HG03442 (cell line): ENCODE measurements around the gene HEXD.
A peak's percentile ranks its signal among the peaks of the same experiment; 100 is the strongest.
"Not testable (repeated sequence)": the region's sequence is repeated elsewhere in the genome, so short reads cannot be mapped to it uniquely, and the experiment has no call there.

Experiments used
- ATAC-seq: cut with Tn5 transposase; IDR thresholded peaks from one replicate; pipeline ENCODE4 v1.9.1; 2021; ENCODE audit warnings: mild to moderate bottlenecking, moderate library complexity; ENCODE audit not compliant: unreplicated experiment

Gene HEXD

DNA sequence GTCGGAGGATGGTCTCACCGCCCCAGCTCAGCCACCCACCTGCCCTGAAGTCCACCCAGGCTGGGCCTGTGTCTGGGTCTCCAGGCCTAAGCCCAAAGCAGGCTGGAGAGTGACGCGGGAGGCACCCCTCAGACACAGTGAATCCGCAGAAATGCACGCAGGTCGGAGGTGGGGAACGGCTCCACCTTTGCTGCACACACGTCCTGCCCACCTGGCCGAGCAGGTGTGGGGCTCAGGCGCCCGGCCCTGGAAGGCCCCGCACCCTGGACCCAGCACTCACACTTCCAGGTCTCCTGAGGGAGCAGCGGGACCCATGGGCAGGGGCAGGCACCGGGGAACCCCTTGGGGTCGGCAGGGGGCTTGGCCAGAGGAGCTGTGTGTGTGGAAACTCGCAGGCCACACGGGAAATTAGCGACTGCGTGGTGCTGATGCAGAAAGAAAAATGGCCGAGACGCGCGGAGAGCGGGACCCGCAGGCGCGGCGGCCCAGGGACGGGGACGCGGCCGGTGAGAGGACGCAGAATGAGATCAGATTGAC, 21.8 kb downstream of the HEXD start:
- no peak for ATAC-seq

DNA sequence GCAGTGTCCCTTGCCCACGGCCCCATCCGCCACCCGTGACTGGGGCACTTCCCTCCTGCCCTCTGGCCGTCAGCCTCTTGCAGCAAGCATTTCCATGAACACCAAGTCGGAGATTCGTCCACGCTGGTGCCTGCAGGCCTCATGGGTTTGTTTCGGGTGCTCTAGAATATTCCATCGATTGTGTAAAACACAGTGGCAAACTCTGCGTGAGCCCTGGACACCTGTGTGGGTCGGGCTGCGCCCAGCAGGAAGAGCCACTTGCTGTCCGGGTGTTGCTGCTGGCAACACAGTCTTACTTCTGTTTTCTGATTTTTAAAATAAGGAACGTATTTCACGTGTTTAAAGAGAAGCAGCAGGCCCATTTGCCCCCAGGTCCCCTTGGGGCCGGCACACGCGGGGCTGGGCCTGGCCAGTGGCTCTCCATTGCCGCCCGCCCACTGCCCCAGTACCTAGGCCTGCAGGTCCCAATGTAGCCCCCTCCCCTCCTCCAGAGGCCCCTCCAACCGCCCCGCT, 22.4 kb downstream of the HEXD start:
- no peak for ATAC-seq

DNA sequence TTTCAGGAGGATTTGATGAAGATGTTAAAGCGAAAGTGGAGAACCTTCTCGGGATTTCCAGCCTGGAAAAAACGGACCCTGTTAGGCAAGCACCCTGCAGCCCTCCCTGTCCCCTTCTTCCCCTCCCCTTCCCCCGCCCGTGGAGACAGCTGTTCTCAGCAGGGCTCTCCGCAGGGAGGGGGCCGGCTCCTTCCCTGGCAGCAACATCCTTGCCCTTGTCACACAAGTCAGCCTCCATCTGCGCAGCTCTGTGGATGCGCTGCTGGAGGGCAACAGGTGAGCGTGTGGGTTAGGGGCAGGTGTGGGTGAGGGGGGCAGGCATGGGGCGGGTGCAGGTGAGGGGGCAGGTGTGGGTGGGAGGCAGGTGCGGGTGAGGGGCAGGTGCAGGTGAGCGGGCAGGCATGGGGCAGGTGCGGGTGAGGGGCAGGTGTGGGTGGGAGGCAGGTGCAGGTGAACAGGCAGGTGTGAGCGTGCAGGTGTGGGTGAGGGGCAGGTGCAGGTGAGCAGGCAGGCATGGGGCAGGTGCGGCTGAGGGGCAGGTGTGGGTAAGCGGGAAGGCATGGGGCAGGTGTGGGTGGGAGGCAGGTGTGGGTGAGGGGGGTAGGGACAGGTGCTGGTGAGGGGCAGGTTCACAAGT, 23.0 kb downstream of the HEXD start:
- ATAC-seq: no peak

DNA sequence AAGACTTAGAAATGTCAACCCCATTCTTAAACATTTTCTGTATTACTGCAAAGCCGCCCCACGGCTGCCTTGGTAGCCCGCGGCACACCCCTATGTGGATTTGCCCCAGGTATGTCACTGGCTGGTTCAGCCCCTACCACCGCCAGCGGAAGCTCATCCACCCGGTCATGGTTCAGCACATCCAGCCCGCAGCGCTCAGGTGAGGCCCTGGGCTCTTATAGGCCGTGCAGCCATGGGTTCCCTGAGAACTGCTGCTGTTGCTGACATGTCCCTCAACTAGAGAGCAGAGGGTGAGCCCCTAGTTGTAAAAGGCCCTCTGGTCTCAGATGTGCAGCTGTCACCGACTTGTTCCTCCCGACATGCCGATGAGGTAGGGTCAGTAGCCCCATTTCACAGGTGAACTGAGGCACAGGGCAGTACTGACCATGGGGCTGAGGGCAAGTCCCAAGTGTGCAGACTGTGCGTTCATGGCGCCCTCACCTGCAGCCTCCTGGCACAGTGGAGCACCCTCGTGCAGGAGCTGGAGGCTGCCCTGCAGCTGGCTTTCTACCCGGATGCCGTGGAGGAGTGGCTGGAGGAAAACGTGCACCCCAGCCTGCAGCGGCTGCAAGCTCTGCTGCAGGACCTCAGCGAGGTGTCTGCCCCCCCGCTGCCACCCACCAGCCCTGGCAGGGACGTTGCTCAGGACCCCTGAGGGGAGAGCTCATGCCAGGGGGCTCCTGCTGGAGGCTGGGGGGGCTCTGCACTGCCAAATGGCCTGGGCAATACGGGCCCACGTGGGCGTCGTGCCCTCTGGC, 23.7 kb downstream of the HEXD start:
- no peak for ATAC-seq

DNA sequence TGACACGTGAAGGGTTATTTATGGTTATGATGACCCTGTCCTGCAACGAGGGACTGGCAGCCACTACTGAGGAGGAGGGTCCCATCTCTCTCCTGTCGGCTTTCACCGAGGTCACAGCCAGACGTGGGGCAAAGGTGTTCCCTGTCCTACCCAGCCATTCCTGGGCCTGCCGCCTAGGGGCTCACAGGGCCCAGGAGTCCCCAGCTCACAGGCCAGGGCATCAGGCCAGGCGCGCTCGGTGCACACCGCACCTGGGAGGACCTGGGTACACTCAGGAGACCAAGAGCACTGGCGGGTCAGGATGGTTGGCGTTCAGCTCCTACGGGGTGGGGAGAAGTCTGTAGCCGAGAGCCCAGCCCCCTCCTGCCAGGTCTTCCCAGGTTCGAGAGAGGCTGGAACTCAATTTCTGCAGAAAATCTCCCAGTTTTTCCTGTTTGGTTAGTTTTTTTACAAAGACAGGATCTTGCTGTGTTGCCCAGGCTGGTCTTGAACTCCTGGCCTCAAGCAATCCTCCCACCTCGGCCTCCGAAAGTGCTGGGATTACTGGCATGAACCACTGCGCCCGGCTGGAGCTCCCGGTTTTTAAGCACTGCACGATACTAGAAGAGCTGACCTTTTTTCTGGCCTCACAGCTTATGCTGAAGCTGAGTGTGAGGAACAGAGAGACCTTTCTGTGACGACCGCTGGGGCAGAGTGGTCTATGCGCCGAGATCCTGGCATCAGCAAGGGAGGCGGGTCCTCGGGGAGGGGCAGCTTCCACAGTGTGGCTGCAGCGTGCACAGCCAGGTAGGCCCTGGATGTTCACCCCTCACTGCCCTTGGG, 24.7 kb downstream of the HEXD start:
- no peak for ATAC-seq

DNA sequence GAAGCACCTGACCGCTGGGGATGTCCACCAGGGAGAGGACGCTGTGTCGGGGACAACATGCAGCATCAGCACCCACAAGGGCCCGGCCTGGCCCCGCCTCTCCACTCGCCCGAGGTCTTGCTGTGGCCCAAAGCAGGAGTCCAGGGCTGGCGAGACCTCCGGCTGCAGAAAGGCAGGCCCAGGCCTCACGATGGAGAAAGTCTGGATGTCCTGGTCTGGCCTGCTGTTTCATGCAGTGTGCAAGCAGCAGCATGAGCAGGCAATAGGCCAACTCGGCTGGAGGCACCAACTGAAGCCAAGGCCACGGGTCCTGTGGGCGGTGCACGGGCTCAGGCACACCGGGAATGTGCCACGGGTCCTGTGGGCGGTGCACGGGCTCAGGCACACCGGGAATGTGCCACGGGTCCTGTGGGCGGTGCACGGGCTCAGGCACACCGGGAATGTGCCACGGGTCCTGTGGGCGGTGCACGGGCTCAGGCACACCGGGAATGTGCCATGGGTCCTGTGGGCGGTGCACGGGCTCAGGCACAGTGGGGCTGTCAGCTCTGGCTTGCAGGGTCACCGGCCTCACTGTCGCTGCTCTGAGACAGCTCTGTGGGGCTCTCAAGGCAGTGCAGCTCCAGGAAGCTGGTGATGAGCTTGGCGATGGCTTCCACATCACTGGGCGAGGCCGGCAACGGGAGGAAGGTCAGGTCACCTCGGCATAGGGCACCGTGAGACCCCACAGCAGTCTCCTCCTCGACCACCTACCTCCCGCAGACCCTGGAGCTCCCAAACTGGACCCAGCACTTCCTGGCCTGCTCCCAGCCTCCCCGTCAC, 25.5 kb downstream of the HEXD start:
- ATAC-seq: no peak

- no peak for ATAC-seq
These were observed 26.2 kb downstream of the HEXD start for GRCh38 chr17:82444284-82444893.

- ATAC-seq: no peak
These were observed 26.9 kb downstream of the HEXD start for GRCh38 chr17:82444941-82445521.

DNA sequence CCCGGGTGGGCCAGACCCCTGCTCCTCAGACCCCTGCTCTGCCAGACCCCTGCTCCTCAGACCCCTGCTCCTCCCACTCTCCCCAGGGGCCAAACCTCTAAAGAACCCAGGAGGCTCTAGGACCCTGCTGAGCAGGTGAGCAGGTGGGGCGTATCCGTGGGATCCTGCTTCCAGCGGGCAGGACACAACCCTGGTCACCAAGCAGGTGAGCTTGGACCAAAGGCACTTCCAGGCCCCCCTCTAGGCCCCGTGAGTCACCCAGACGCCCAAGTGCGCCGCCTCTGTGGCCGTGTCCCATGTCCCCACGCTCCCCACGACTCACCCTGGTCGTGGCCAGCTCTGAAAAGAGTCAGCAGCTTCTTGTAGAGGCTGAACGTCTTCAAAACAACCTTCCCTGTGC, 27.4 kb downstream of the HEXD start:
- ATAC-seq: no peak

- no peak for ATAC-seq
These were observed 28.0 kb downstream of the HEXD start for GRCh38 chr17:82446124-82446523.

- ATAC-seq: no peak
These were observed 28.5 kb downstream of the HEXD start for GRCh38 chr17:82446649-82447048.

DNA sequence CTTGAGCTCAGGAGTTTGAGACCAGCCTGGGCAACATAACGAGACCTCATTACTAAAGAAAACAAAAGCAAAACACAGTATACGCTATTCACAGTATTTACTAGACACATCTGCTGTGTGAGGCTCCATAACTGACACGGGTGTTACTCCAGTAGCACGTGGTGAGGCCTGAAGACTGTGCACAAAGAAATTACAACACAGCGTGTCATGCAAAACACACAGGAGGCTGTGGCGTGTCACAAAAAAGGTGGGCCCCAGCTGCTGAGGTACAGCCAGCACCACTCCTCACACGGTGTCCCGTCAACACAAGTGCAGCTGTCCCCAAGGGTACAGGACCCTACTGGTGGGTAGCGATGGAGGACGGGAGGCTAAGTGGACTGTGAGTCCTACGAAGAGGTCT, 29.7 kb downstream of the HEXD start:
- no peak for ATAC-seq

- ATAC-seq: peak; percentile 44
These were observed 31.2 kb downstream of the HEXD start for GRCh38 chr17:82449131-82449882.

GRCh38 chr17:82449883-82450356, 31.8 kb downstream of the HEXD start:
- ATAC-seq: peak; percentile 0

GRCh38 chr17:82450357-82451106, 32.4 kb downstream of the HEXD start, which contains the start of gene CYBC1:
Gene CYBC1 (minus strand): TSS chr17:82450752. CDS start chr17:82449254, 1,498 bp downstream.
- peak; percentile 64 for ATAC-seq

DNA sequence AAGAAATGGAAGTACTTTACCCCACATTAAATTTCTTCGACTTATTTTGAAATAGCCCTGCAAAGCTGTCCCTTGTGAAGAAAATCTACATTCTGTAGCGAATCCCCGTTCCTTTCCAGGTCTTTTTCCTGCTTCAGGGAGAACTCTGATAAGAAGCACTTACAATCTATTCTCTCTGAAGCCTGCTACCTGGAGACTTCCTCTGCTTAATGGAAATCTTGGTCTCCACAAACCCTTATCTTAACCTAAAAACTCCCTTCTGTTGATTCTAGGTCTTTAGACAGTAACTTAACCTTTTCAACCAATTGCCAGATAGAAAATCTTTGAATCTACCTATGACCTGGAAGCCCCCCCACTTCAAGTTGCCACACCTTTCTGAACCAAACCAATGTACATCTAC, 34.0 kb downstream of the HEXD start:
- no peak for ATAC-seq

DNA sequence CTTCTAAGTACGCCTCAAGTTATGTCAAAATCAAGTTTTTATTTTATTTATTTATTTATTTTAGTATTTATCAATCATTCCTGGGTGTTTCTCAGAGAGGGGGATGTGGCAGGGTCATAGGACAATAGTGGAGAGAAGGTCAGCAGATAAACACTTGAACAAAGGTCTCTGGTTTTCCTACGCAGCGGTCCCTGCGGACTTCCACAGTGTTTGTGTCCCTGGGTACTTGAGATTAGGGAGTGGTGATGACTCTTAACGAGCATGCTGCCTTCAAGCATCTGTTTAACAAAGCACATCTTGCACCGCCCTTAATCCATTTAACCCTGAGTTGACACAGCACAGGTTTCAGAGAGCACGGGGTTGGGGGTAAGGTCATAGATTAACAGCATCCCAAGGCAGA, 35.0 kb downstream of the HEXD start:
- ATAC-seq: not testable (repeated sequence)

DNA sequence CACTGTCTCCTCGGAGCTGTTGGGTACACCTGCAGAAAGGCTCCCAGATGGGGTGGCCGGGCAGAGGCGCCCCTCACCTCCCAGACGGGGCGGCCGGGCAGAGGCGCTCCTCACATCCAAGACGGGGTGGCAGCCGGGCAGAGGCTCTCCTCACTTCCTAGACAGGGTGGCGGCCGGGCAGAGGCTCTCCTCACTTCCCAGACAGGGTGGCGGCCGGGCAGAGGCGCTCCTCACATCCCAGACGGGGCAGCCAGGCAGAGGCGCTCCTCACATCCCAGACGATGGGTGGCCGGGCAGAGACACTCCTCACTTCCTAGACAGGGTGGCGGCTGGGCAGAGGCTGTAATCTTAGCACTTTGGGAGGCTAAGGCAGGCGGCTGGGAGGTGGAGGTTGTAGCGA, 35.6 kb downstream of the HEXD start:
- not testable (repeated sequence) for ATAC-seq
